GM12801 (cell line): Measurements from ENCODE around the gene EYA3.

Source experiments
- CTCF ChIP-seq: IDR thresholded peaks from one replicate; pipeline ENCODE4 v1.5.1; 2011; ENCODE audit warnings: control low read depth; ENCODE audit not compliant: insufficient read length; ENCODE audit errors: extremely low read depth

EYA3 gene

GRCh38 chr1:28027238-28027637 is 61.2 kb downstream of the EYA3 start:
- no peak for TF ChIP-seq CTCF

- no peak for TF ChIP-seq CTCF
Measured at GRCh38 chr1:28026329-28026728, 62.1 kb downstream of the EYA3 start.

- no peak for TF ChIP-seq CTCF
Measured at GRCh38 chr1:28021064-28021463, 67.3 kb downstream of the EYA3 start.

GRCh38 chr1:28010969-28011368 is 77.4 kb downstream of the EYA3 start:
- TF ChIP-seq CTCF = no peak

GRCh38 chr1:28002600-28002999 is 85.8 kb downstream of the EYA3 start:
- TF ChIP-seq CTCF = no peak

GRCh38 chr1:27999055-27999454 is 89.4 kb downstream of the EYA3 start:
- no peak for TF ChIP-seq CTCF

GRCh38 chr1:27994060-27994459 is 94.3 kb downstream of the EYA3 start:
- TF ChIP-seq CTCF = no peak

GRCh38 chr1:27993241-27993640 is 95.2 kb downstream of the EYA3 start:
- no peak for TF ChIP-seq CTCF
